Central memory CD8-positive, alpha-beta T cell (primary cell): ENCODE results near the gene SNX18.
"Not testable (repeated sequence)": the region's sequence is repeated elsewhere in the genome, so short reads cannot be mapped to it uniquely, and the experiment has no call there.

ENCODE experiments used
- ATAC-seq: fragments of 150-1000 bp; cut with Tn5 transposase; replicated peaks from 2 replicates; pipeline ENCODE4 v1.10.0; 2022; ENCODE audit warnings: mild to moderate bottlenecking, moderate FRiP score, moderate number of reproducible peaks; ENCODE audit not compliant: poor library complexity, severe bottlenecking; ENCODE audit errors: extremely low read depth
- DNase-seq, 2 donors: peaks; one replicate each; pipeline ENCODE4 v3.0.0; 2021; ENCODE audit warnings: low spot score in 2 of 2
- H3K27ac Mint-ChIP-seq: one replicate; pipeline ENCODE4 v1.8.0; 2022; ENCODE audit warnings: low read depth, mild to moderate bottlenecking, moderate library complexity, mixed read lengths
- H3K27me3 Mint-ChIP-seq: one replicate; pipeline ENCODE4 v1.8.0; 2022; ENCODE audit warnings: mixed read lengths
- H3K36me3 Mint-ChIP-seq: one replicate; pipeline ENCODE4 v1.8.0; 2022; ENCODE audit warnings: mild to moderate bottlenecking, moderate library complexity, mixed read lengths; ENCODE audit not compliant: insufficient read depth
- H3K4me1 Mint-ChIP-seq: one replicate; pipeline ENCODE4 v1.8.0; 2022; ENCODE audit warnings: mixed read lengths
- H3K4me3 Mint-ChIP-seq: one replicate; pipeline ENCODE4 v1.8.0; 2022; ENCODE audit warnings: mild to moderate bottlenecking, moderate library complexity, mixed read lengths
- H3K9me3 Mint-ChIP-seq: one replicate; pipeline ENCODE4 v1.8.0; 2022; ENCODE audit warnings: mixed read lengths

The SNX18 gene

GRCh38 chr5:54535149-54535844 lies 17.7 kb downstream of the SNX18 start:
- Mint-ChIP-seq H3K27ac (peak overlapping the region; percentile 50), H3K4me3 (no peak overlapping the region), H3K4me1 (peaks cover 69% of the 10 kb centered on the region), H3K36me3 (peaks cover 19% of the 10 kb centered on the region), H3K27me3 (no peaks in the 10 kb centered on the region), H3K9me3 (no peaks in the 10 kb centered on the region)
- DNase-seq (no peak), ATAC-seq (no peak)

DNA sequence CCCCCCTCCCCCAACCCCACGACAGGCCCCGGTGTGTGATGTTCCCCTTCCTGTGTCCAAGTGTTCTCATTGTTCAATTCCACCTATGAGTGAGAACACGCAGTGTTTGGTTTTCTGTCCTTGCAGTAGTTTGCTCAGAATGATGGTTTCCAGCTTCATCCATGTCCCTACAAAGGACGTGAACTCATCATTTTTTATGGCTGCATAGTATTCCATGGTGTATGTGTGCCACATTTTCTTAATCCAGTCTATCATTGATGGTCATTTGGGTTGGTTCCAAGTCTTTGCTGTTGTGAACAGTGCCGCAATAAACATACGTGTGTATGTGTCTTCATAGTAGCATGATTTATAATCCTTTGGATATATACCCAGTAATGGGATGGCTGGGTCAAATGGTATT lies 18.8 kb downstream of the SNX18 start:
- H3K36me3 Mint-ChIP-seq = peaks cover 18% of the 10 kb centered on the region
- DNase-seq, H3K27me3 Mint-ChIP-seq, ATAC-seq, H3K27ac Mint-ChIP-seq, H3K4me3 Mint-ChIP-seq, H3K9me3 Mint-ChIP-seq: not testable (repeated sequence)
- peaks cover 67% of the 10 kb centered on the region for H3K4me1 Mint-ChIP-seq

DNA sequence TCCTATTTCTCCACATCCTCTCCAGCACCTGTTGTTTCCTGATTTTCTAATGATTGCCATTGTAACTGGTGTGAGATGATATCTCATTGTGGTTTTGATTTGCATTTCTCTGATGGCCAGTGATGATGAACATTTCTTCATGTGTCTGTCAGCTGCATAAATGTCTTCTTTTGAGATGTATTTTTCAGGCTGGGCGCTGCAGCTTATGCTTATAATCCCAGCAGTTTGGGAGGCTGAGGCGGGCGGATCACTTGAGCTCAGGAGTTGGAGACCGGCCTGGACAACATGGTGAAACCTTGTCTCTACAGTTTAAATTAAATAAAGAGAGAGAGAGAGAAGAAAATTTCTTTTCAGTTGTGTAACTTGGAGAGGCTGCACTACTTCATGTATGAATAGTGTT lies 19.3 kb downstream of the SNX18 start:
- H3K9me3 Mint-ChIP-seq, ATAC-seq, DNase-seq, H3K4me3 Mint-ChIP-seq, H3K27me3 Mint-ChIP-seq: not testable (repeated sequence)
- peaks cover 68% of the 10 kb centered on the region for H3K4me1 Mint-ChIP-seq
- peaks cover 15% of the 10 kb centered on the region for H3K36me3 Mint-ChIP-seq
- peak overlapping the region; percentile 52 for H3K27ac Mint-ChIP-seq

- H3K9me3 Mint-ChIP-seq = no peaks in the 10 kb centered on the region
- peaks cover 17% of the 10 kb centered on the region for H3K36me3 Mint-ChIP-seq
- peaks cover 77% of the 10 kb centered on the region for H3K4me1 Mint-ChIP-seq
- no peak overlapping the region for H3K4me3 Mint-ChIP-seq
- ATAC-seq (no peak), DNase-seq (no peak)
- peak overlapping the region; percentile 52 for H3K27ac Mint-ChIP-seq
- H3K27me3 Mint-ChIP-seq = no peaks in the 10 kb centered on the region
Observed at GRCh38 chr5:54537725-54538124, 20.2 kb downstream of the SNX18 start.

GRCh38 chr5:54538156-54538555 lies 20.6 kb downstream of the SNX18 start:
- Mint-ChIP-seq H3K9me3 (no peaks in the 10 kb centered on the region), H3K4me3 (no peak overlapping the region), H3K4me1 (peaks cover 80% of the 10 kb centered on the region), H3K27ac (peak overlapping the region; percentile 52), H3K36me3 (peaks cover 20% of the 10 kb centered on the region), H3K27me3 (no peaks in the 10 kb centered on the region)
- DNase-seq (no peak), ATAC-seq (no peak)

DNA sequence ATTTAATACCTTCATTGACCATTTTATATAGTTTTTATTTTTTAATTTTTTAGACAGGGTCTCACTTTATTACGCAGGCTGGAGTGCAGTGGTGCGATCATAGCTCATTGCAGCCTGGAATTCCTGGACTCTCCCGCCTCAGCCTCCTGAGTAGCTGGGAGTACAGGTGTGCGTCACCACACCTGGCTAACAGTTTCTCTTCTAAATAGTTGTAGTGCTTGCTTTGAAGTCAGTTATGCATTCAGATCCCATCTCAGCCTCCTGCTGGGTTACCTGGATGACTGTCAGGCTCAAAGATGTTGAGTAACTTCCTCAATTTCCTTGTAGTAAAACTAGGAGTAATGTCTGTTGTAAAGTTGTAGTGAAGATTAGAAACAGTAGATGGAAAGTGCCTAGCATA lies 21.4 kb downstream of the SNX18 start:
- DNase-seq (no peak), ATAC-seq (no peak)
- no peak overlapping the region for H3K27ac Mint-ChIP-seq
- H3K4me3 Mint-ChIP-seq = no peak overlapping the region
- H3K36me3 Mint-ChIP-seq = peaks cover 23% of the 10 kb centered on the region
- no peaks in the 10 kb centered on the region for H3K27me3 Mint-ChIP-seq
- peaks cover 75% of the 10 kb centered on the region for H3K4me1 Mint-ChIP-seq
- no peaks in the 10 kb centered on the region for H3K9me3 Mint-ChIP-seq

GRCh38 chr5:54540286-54540685 lies 22.7 kb downstream of the SNX18 start:
- DNase-seq (no peak), ATAC-seq (no peak)
- Mint-ChIP-seq H3K9me3 (no peaks in the 10 kb centered on the region), H3K27me3 (no peaks in the 10 kb centered on the region), H3K4me3 (no peak overlapping the region), H3K4me1 (peaks cover 72% of the 10 kb centered on the region), H3K27ac (peak overlapping the region; percentile 35), H3K36me3 (peaks cover 20% of the 10 kb centered on the region)

DNA sequence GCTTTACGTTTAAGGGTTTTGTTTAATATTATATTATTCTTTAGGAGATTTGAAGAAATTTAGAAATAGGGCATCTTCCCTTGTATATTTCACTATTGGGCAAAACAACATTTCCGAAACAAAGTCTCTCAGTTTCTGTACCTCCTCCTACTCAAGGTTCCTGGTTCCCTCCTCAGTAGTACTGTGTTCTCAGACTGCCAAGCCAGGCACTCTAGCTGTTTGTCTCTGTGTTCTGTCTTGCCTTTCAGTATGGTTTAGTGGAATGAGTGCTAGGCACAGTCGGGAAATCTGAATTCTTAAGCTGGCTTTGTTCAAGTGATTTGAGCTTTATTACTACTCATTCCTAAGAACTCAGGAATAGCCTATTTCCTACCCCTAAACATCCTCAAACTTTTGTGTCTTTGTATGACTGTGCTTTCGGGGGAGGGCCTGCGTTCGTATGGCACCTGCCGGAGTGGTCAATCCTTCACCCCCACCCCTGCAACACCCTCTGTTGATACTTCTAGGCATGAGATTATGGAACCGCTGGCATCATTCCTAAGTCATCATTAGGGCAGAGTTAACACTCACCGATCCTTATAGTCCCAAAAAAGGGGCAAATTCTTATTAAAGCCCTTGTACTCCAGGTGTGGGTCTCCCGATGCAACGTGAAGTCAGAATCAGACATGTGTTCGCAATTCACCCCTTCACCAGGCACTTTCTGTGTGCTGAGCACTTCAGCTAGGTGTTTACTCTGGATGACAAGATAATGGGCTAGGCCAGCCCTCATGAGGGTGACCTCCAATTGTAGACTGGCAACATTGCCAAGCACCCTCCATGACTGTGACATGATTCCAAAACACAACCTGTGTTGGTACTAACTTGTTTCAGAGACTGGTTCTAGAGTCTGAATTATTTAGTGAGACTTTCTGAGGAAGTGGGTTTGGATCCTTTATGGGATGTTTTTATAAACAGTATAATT lies 24.5 kb downstream of the SNX18 start:
- ATAC-seq (no peak), DNase-seq (no peak)
- H3K4me3 Mint-ChIP-seq = no peak overlapping the region
- H3K36me3 Mint-ChIP-seq = peaks cover 18% of the 10 kb centered on the region
- H3K4me1 Mint-ChIP-seq = peaks cover 57% of the 10 kb centered on the region
- peak overlapping the region; percentile 42 for H3K27ac Mint-ChIP-seq
- H3K27me3 Mint-ChIP-seq = no peaks in the 10 kb centered on the region
- H3K9me3 Mint-ChIP-seq = no peaks in the 10 kb centered on the region

DNA sequence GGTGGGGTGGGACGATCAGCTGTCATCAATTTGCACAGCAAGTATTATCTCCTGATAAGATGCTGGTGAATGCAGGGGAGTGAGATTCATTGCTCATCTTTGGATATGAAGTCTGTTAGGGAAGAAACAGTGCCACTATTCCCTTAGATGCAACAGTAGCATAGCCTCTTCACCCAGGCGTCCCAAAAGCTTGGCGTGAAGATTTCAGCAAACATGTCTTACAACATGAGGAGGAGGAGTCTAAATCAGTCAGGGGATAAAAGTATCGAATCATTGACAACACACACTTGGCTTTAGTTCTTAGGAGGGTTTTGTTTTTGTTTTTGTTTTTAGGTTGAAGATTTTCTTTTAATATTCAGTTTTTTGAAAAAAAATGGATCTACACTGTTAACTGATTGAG lies 26.5 kb downstream of the SNX18 start:
- H3K27ac Mint-ChIP-seq = peak overlapping the region; percentile 14
- H3K9me3 Mint-ChIP-seq = no peaks in the 10 kb centered on the region
- DNase-seq (no peak), ATAC-seq (no peak)
- H3K4me1 Mint-ChIP-seq = peaks cover 46% of the 10 kb centered on the region
- H3K27me3 Mint-ChIP-seq = no peaks in the 10 kb centered on the region
- peaks cover 16% of the 10 kb centered on the region for H3K36me3 Mint-ChIP-seq
- no peak overlapping the region for H3K4me3 Mint-ChIP-seq

- Mint-ChIP-seq H3K36me3 (peaks cover 15% of the 10 kb centered on the region), H3K27me3 (no peaks in the 10 kb centered on the region)
Observed at GRCh38 chr5:54545796-54546195, 28.2 kb downstream of the SNX18 start.

GRCh38 chr5:54547711-54548250 lies 30.2 kb downstream of the SNX18 start:
- Mint-ChIP-seq H3K36me3 (peaks cover 12% of the 10 kb centered on the region), H3K27me3 (no peaks in the 10 kb centered on the region), H3K9me3 (no peaks in the 10 kb centered on the region), H3K27ac (no peak overlapping the region), H3K4me3 (no peak overlapping the region), H3K4me1 (peaks cover 36% of the 10 kb centered on the region)
- ATAC-seq = no peak
- DNase-seq = no peak

More at GRCh38 chr5:54545796-54546195, 28.2 kb downstream of the SNX18 start:
- ATAC-seq (no peak), DNase-seq (no peak)
- Mint-ChIP-seq H3K4me1 (peaks cover 45% of the 10 kb centered on the region), H3K27ac (no peak overlapping the region), H3K9me3 (no peaks in the 10 kb centered on the region), H3K4me3 (no peak overlapping the region)

- no peak for ATAC-seq
- Mint-ChIP-seq H3K36me3 (peaks cover 10% of the 10 kb centered on the region), H3K9me3 (no peaks in the 10 kb centered on the region), H3K4me1 (peaks cover 32% of the 10 kb centered on the region), H3K27ac (no peak overlapping the region), H3K27me3 (no peaks in the 10 kb centered on the region), H3K4me3 (no peak overlapping the region)
- DNase-seq = no peak
Observed at GRCh38 chr5:54548565-54548964, 31.0 kb downstream of the SNX18 start.
